ENCODE measurements around the gene SPINK1.
A peak's percentile ranks its signal among the peaks of the same experiment; 100 is the strongest.
"Not testable (repeated sequence)": the region's sequence is repeated elsewhere in the genome, so short reads cannot be mapped to it uniquely, and the experiment has no call there.

The SPINK1 gene

DNA sequence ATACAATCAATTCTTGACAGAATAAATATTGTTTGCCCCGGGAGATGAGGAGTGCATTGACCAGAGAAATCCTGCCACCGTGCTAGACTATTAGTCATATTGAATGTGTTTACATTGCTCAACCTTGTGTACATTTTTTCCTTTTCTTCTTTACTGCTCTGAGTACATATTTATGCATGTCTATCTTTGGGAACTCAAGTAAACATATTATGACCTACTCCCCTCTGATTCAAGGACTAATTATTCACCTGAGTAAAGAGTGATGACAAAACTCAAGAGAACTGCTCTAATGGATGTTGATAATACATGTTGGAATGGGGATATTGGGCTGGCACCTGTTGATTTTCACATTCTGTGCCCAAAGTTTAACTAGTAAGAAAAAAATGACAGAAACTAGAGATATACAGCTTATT is 3.9 kb upstream of the SPINK1 start:
- Mint-ChIP-seq H3K27ac (no peak overlapping the region), H3K9me3 (no peaks in the 10 kb centered on the region), H3K4me3 (no peak overlapping the region), H3K27me3 (peaks cover 20% of the 10 kb centered on the region), H3K4me1 (ENCODE audit: low read depth) (no peaks in the 10 kb centered on the region), H3K36me3 (ENCODE audit: low read depth) (no peaks in the 10 kb centered on the region)

DNA sequence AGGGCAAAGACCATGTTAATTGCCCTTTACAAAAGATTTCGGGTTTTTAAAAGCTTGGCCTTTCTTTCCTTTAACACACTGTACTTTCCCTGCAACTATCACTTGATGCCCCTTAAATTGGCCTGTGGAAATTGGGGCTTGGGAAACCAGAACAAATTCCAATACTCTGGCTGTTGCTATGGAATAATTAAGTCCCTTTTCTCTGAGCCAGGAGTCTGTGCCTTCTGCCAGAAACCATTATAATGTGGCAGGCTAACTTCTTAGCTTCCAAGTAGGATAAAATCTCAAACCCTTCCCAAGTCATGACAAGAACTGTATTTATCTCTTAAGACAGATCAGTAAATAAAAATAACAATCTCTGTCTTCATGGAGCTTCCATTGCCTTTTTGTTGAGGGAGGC is 1.1 kb upstream of the SPINK1 start:
- Mint-ChIP-seq H3K9me3 (no peaks in the 10 kb centered on the region), H3K36me3 (ENCODE audit: low read depth) (no peaks in the 10 kb centered on the region), H3K4me1 (ENCODE audit: low read depth) (no peaks in the 10 kb centered on the region), H3K27me3 (peaks cover 25% of the 10 kb centered on the region), H3K4me3 (no peak overlapping the region), H3K27ac (no peak overlapping the region)

DNA sequence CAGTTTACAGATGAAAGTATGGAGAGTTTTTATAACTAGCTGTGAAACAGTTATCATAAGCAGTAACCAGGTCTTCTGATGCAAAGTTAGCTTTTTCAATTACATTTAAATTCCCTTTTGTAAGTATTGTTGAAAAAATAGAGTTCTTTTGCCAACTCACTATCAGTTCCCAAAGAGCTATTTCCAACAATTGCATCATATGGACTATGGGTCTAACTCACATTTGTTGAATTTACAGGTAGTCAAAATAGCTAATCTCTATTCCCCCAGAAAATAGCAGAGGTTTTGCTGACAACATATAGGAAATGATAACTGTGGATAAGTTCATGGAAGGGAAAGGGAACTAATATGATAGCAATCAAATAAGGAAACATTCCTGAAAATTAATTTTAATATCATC is 1.4 kb downstream of the SPINK1 start:
- no peaks in the 10 kb centered on the region for H3K4me1 Mint-ChIP-seq (ENCODE audit: low read depth)
- no peaks in the 10 kb centered on the region for H3K9me3 Mint-ChIP-seq
- H3K36me3 Mint-ChIP-seq (ENCODE audit: low read depth) = no peaks in the 10 kb centered on the region
- no peak overlapping the region for H3K4me3 Mint-ChIP-seq
- peaks cover 24% of the 10 kb centered on the region for H3K27me3 Mint-ChIP-seq
- no peak overlapping the region for H3K27ac Mint-ChIP-seq

DNA sequence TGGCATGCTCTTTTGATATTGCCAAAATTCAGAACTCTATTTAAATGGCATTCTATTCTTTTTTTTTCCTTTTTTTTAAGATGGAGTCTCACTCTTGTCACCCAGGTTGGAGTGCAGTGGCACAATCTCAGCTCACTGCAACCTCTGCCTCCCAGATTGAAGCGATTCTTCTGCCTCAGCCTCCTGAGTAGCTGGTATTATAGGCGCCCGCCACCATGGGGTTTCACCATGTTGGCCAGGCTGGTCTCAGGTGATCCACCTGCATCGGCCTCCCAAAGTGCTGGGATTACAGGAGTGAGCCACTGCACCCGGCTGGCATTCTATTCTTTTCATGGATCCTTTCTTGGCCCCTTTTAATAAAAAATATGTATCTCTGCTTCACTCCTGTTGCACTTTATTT is 4.5 kb downstream of the SPINK1 start:
- H3K36me3 Mint-ChIP-seq (ENCODE audit: low read depth); H3K4me1 Mint-ChIP-seq (ENCODE audit: low read depth); H3K27ac Mint-ChIP-seq; H3K4me3 Mint-ChIP-seq; H3K9me3 Mint-ChIP-seq: not testable (repeated sequence)
- peaks cover 24% of the 10 kb centered on the region for H3K27me3 Mint-ChIP-seq

DNA sequence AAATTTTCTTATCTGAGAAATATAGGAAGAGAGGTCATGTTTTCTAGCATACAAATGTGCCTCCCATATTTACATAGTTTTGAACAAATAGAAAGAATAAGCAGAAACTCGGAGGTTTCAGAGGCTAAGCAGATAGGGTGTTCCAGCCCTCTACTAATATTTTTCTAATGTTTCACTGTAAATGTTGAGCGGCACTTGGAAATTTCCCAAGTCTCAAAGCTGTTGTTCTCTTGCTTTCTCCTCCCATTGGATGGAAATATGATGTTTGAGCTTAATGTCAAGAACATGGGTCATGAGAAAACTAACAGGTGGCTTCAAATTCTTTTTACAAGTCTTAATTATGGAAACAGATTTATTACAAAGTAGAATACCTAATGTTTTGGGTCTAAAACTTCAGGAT is 5.1 kb downstream of the SPINK1 start:
- Mint-ChIP-seq H3K36me3 (ENCODE audit: low read depth) (no peaks in the 10 kb centered on the region), H3K4me3 (no peak overlapping the region), H3K9me3 (no peaks in the 10 kb centered on the region), H3K27ac (no peak overlapping the region), H3K27me3 (peaks cover 24% of the 10 kb centered on the region), H3K4me1 (ENCODE audit: low read depth) (no peaks in the 10 kb centered on the region)

DNA sequence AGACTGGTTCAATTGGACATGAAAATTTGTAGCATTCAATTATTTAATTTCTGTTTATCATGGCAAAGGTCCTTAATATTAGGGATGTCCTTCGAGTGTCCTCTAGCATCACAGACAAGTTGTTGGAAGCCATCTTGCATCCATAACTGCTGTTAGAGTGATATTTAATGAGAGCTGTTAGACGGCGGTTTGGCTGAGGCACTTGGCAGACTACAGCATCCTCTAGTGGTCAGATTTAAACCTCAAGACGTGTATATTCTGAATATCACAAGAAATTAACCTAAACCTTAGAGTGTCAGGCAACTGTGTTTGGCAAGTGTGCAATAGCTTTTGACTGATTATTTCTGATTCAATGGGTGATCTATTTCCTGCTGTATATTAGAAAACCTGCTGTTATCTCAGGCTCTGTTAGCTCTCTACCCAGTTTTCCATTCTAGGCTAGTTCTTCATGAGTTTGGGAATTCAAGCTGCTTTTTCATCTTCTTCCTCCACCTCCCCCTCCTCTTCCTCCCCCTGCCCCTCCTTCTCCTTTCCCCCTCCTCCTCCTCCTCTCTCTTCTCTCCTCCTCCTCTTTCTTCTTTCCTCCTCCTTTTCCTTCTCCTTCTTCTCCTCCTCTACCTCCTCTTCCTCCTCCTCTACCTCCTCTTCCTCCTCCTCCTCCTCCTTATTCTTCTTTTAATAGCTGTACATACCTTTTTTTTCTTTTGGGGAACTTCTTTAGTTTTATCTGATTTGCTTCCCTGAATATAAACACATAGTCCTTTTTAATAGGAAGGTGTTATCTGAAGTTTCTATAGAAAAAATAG is 8.6 kb downstream of the SPINK1 start:
- Mint-ChIP-seq H3K36me3 (ENCODE audit: low read depth) (no peaks in the 10 kb centered on the region), H3K27ac (no peak overlapping the region), H3K4me1 (ENCODE audit: low read depth) (no peaks in the 10 kb centered on the region), H3K27me3 (peaks cover 6% of the 10 kb centered on the region), H3K4me3 (no peak overlapping the region), H3K9me3 (no peaks in the 10 kb centered on the region)

DNA sequence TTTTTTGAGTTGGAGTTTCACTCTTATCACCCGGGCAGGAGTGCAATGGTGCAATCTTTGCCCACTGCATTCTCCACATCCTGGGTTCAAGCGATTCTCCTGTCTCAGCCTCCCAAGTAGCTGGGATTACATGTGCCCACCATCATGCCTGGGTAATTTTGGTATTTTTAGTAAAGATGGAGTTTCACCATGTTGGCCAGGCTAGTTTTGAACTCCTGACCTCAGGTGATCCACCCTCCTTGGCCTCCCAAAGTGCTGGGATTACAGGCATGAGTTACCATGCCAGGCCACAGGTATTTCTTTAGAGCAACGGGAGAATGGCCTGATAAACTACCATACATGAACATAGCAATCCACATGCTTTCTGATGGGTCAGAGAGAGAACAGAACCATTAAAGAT is 9.2 kb downstream of the SPINK1 start:
- H3K4me1 Mint-ChIP-seq (ENCODE audit: low read depth); H3K9me3 Mint-ChIP-seq; H3K27ac Mint-ChIP-seq; H3K36me3 Mint-ChIP-seq (ENCODE audit: low read depth); H3K27me3 Mint-ChIP-seq; H3K4me3 Mint-ChIP-seq: not testable (repeated sequence)

DNA sequence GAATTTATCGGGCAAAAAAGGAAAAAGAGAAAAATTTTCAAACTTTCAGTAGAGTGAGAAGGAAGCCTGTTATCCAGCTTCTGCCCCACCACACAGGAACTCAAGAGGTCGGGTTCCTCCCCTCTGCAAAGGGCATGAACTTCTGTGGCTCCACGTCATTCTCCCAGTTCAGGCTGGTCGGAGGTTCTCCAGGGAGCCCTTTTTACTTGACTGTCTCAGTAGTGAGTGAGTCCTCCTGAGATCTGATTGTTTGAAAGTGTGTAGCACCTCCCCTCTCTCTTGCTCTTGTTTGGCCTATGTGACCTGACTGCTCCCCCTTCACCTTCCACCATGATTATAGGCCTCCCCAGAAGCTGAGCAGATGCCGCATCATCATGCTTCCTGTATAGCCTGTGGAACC is 9.7 kb downstream of the SPINK1 start:
- no peaks in the 10 kb centered on the region for H3K9me3 Mint-ChIP-seq
- no peak overlapping the region for H3K4me3 Mint-ChIP-seq
- no peaks in the 10 kb centered on the region for H3K4me1 Mint-ChIP-seq (ENCODE audit: low read depth)
- H3K27ac Mint-ChIP-seq = no peak overlapping the region
- H3K27me3 Mint-ChIP-seq = peaks cover 3% of the 10 kb centered on the region
- H3K36me3 Mint-ChIP-seq (ENCODE audit: low read depth) = no peaks in the 10 kb centered on the region

DNA sequence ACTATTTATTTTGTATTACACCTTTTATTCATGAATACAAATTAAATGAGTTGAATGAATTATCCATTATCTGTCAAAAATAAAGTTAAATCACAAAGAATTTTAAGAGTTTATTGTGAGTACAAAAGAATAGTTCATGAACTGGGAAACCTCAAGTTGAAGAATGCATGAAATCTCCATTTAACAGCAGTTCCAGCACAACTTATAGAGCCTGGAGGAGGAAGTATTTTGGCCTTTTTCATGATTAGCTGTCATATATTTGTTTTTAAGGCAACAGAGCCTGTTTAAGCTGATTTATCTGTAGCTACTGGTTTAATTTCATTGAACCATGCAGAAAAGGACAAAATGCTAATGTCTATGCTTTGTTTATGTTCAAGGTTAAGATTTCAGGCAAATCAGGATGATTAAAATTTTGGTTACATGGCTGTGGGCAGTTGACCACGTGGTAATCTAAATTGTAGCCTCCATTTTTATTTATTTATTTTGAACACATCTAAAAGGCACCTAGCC is 12.2 kb downstream of the SPINK1 start:
- Mint-ChIP-seq H3K4me1 (ENCODE audit: low read depth) (no peaks in the 10 kb centered on the region), H3K27ac (no peak overlapping the region), H3K9me3 (no peaks in the 10 kb centered on the region), H3K27me3 (no peaks in the 10 kb centered on the region), H3K36me3 (ENCODE audit: low read depth) (no peaks in the 10 kb centered on the region), H3K4me3 (no peak overlapping the region)

DNA sequence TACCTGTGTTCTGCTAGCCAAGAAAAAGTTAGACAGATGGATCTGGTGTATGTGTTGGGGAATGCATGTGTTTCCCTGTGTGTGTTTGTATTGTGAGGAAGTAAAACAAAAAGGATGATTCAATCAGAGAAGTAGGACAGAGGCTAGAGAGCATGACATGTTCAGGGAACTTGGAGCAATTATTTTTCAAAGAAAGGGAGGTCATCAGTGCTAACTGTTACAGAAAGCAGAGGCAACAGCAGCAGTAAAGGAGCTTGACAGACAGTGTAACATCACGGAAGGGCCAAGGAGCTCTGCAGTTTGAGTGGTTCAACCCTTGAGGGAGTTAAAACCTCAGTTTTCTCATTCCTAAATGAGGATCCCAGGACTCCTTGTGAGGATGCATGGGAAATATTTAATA is 13.2 kb downstream of the SPINK1 start:
- Mint-ChIP-seq H3K36me3 (ENCODE audit: low read depth) (no peaks in the 10 kb centered on the region), H3K27ac (no peak overlapping the region), H3K4me3 (no peak overlapping the region), H3K27me3 (no peaks in the 10 kb centered on the region), H3K4me1 (ENCODE audit: low read depth) (no peaks in the 10 kb centered on the region), H3K9me3 (no peaks in the 10 kb centered on the region)

DNA sequence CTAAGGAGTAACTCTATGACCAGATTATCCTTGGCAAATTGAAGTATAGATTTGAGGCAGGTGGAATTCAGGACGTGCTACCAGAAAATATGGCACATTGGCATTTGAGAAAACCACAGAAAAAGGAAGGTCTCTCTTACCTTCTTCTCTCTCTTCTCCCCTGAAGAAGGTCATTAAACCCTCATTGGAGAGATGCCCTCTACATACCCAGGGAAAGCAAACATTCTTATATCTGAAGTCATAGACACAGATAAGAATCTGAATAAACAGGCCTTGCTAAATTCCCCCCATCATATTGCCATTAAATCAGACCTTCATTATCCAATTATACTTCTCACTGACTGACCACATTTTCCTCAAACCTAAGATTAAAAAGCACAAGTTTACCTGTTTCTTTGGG is 17.8 kb downstream of the SPINK1 start:
- Mint-ChIP-seq H3K4me3 (no peak overlapping the region), H3K27me3 (no peaks in the 10 kb centered on the region), H3K27ac (no peak overlapping the region), H3K4me1 (ENCODE audit: low read depth) (no peaks in the 10 kb centered on the region), H3K36me3 (ENCODE audit: low read depth) (no peaks in the 10 kb centered on the region), H3K9me3 (no peaks in the 10 kb centered on the region)

DNA sequence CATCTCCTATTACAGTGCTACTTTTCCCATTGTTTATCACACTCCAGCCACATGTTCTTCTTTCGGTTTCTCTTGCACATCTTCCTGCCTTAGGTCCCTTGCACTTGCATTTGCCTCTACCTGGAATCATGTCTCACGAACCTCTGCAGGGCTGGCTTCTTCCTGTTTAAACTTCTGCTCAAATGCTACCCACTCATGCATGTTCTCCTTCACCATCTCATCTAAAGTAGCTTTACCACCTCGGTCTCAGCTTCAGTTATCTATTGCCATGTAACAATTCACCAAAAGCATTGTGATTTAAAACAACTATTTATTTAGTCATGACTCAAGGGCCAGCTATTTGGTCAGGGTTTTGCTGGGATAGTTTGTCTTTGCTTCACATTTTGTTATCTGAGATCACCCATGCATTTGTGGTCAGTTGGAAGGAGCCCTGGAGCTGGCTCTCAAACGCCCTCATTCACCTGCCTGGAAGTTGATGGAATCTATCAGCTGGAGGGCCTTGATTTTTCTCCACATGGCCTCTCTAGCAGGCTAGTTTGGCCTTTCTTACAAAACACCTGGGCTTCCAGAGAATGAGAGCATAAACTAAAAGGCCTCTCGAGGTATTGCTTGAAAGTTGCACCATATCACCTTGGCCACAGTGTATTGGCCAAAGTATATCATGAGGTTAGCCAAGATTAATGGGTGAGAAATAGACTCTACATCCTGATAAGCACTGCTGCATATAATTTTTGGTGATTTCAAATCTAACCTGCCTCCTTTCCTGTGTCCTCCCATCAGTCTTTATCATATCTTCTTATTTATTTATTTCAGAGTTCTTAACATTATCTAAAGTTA is 21.4 kb downstream of the SPINK1 start:
- peaks cover 7% of the 10 kb centered on the region for H3K4me1 Mint-ChIP-seq (ENCODE audit: low read depth)
- H3K36me3 Mint-ChIP-seq (ENCODE audit: low read depth) = no peaks in the 10 kb centered on the region
- H3K27ac Mint-ChIP-seq = no peak overlapping the region
- H3K4me3 Mint-ChIP-seq = no peak overlapping the region
- H3K27me3 Mint-ChIP-seq = no peaks in the 10 kb centered on the region
- H3K9me3 Mint-ChIP-seq = no peaks in the 10 kb centered on the region

DNA sequence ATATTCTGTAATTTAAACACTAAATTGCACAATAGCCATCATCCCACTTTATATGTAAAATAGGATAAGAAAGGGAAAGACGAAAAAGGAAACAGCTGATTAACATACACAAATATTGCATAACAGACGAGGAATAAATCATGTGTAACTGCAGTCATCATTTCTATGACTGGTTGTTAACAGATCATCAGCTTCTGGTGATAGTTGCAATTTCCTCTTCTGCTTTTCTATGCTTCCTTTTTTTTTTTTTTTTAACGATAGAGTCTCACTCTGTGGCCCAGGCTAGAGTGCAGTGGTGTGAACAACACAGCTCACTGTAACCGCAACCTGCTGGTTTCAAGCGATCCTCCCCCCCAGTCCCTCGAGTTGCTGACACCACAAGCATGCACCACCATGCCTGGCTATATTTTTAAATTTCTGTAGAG is 26.4 kb downstream of the SPINK1 start:
- no peaks in the 10 kb centered on the region for H3K36me3 Mint-ChIP-seq (ENCODE audit: low read depth)
- no peak overlapping the region for H3K4me3 Mint-ChIP-seq
- H3K27me3 Mint-ChIP-seq = no peaks in the 10 kb centered on the region
- H3K4me1 Mint-ChIP-seq (ENCODE audit: low read depth) = peaks cover 25% of the 10 kb centered on the region
- no peaks in the 10 kb centered on the region for H3K9me3 Mint-ChIP-seq
- H3K27ac Mint-ChIP-seq = peak overlapping the region; percentile 9

DNA sequence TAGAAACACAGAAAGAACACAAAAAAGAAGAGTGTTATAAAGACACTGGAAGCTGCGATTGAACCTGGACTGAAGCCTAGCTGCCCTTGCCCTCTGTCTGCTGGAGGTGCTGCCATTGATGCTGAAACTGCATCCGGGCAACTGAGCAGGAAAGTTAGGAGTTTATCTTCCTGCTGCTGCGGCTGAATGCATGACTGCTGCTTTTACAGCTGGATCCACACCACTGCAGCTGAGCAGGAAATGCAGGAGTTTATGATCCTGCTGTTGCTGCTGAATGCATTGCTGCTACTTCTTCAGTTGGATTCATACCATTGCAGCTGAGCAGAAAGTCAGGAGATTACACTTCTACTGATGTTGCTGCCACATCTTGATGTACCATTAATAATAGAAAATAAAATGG is 27.1 kb downstream of the SPINK1 start:
- Mint-ChIP-seq H3K9me3 (no peaks in the 10 kb centered on the region), H3K4me1 (ENCODE audit: low read depth) (peaks cover 25% of the 10 kb centered on the region), H3K27ac (no peak overlapping the region), H3K4me3 (no peak overlapping the region), H3K27me3 (no peaks in the 10 kb centered on the region), H3K36me3 (ENCODE audit: low read depth) (no peaks in the 10 kb centered on the region)

DNA sequence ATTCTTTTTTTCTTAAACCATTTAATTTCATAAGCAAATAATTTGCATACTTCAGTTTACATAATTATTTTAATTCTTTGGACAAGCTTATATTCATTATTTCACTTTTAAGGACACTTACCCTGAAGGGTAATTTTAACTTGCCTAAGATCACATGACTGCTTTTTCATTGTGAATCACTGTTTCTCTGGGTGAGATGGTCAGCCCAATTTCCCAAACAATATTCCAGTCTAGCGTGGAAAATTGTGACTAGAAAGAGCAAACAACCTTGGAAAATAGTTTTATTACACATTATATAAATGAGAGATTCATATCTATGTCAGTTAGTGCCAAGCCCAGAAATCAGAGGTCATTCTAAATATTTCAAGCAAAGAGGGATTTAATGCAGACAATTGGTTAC is 27.5 kb downstream of the SPINK1 start:
- Mint-ChIP-seq H3K9me3 (no peaks in the 10 kb centered on the region), H3K27ac (no peak overlapping the region), H3K27me3 (no peaks in the 10 kb centered on the region), H3K36me3 (ENCODE audit: low read depth) (no peaks in the 10 kb centered on the region), H3K4me1 (ENCODE audit: low read depth) (peaks cover 25% of the 10 kb centered on the region), H3K4me3 (no peak overlapping the region)
